HepG2 (cell line): Measurements from ENCODE around the gene EOGT. TPM values are rescaled to one million over a fixed set of nuclear protein-coding genes. Genes with fewer than 3 reads are reported as not detected.

ENCODE experiments used
- CENPT ChIP-seq: sonication (generic); formaldehyde crosslinking; IDR thresholded peaks from 2 replicates; pipeline ENCODE4 v1.8.0; 2022; ENCODE audit warnings: low read depth, mild to moderate bottlenecking, moderate library complexity, missing genetic modification reagents
- CENPX ChIP-seq: sonication (generic); formaldehyde crosslinking; IDR thresholded peaks from 2 replicates; pipeline ENCODE4 v1.9.0; 2021; ENCODE audit warnings: mild to moderate bottlenecking, missing genetic modification reagents, moderate library complexity
- GATAD1 ChIP-seq: IDR thresholded peaks from 2 replicates; pipeline ENCODE4 v1.6.1; 2016; ENCODE audit warnings: missing genetic modification reagents, missing compliant biosample characterization
- GZF1 ChIP-seq: sonication (generic); formaldehyde crosslinking; IDR thresholded peaks from 2 replicates; pipeline ENCODE4 v1.5.1; 2020; ENCODE audit warnings: mild to moderate bottlenecking, missing genetic modification reagents
- JUND ChIP-seq: sonication (generic); formaldehyde crosslinking; IDR thresholded peaks from 2 replicates; pipeline ENCODE4 v1.8.0; 2022; ENCODE audit warnings: mild to moderate bottlenecking, missing genetic modification reagents
- KLF11 ChIP-seq: IDR thresholded peaks from 2 replicates; pipeline ENCODE4 v1.6.1; 2016; ENCODE audit warnings: missing compliant biosample characterization
- MAZ ChIP-seq, 2 experiments: sonication (generic) in 1 of 2; formaldehyde crosslinking in 1 of 2; IDR thresholded peaks; 2 replicates each; pipeline versions ENCODE4 v1.5.0 to v1.6.1; 2012 to 2020; ENCODE audit warnings: low read depth in 2 of 2, mild to moderate bottlenecking in 2 of 2, borderline replicate concordance in 1 of 2, improper control_type of control experiment in 1 of 2, low read length in 1 of 2, missing genetic modification reagents in 1 of 2, moderate library complexity in 1 of 2
- NFIC ChIP-seq: IDR thresholded peaks from 2 replicates; pipeline ENCODE4 v1.6.1; 2012; ENCODE audit warnings: mild to moderate bottlenecking, low read length, inconsistent platforms
- RBFOX2 ChIP-seq: fragments of 200-400 bp; formaldehyde crosslinking; IDR thresholded peaks from 2 replicates; pipeline ENCODE4 v1.6.1; 2017; ENCODE audit warnings: low read depth, mild to moderate bottlenecking, low read length
- RELA ChIP-seq: sonication (generic); formaldehyde crosslinking; IDR thresholded peaks from 2 replicates; pipeline ENCODE4 v1.4.0; 2020; ENCODE audit warnings: missing genetic modification reagents
- SMAD1 ChIP-seq: sonication (generic); formaldehyde crosslinking; IDR thresholded peaks from 2 replicates; pipeline ENCODE4 v1.4.0; 2020; ENCODE audit warnings: missing genetic modification reagents, low read depth, mild to moderate bottlenecking, borderline replicate concordance
- TEAD2 ChIP-seq: sonication (generic); formaldehyde crosslinking; IDR thresholded peaks from 2 replicates; pipeline ENCODE4 v1.9.0; 2021; ENCODE audit warnings: missing genetic modification reagents
- TFDP1 ChIP-seq: IDR thresholded peaks from 2 replicates; pipeline ENCODE4 v1.6.1; 2016; ENCODE audit warnings: missing compliant biosample characterization, missing genetic modification reagents, borderline replicate concordance
- YY1 ChIP-seq: IDR thresholded peaks from 2 replicates; pipeline ENCODE4 v1.6.1; 2011; ENCODE audit warnings: low read length, low read depth, moderate library complexity, mild to moderate bottlenecking; ENCODE audit not compliant: insufficient read depth, insufficient replicate concordance
- ZBTB34 ChIP-seq: sonication (generic); formaldehyde crosslinking; IDR thresholded peaks from 2 replicates; pipeline ENCODE4 v1.8.0; 2022; ENCODE audit warnings: mild to moderate bottlenecking, missing genetic modification reagents
- ZBTB42 ChIP-seq: sonication (generic); formaldehyde crosslinking; IDR thresholded peaks from 2 replicates; pipeline ENCODE4 v1.5.0; 2020; ENCODE audit warnings: mild to moderate bottlenecking, missing genetic modification reagents
- ZC3H4 ChIP-seq: sonication (generic); formaldehyde crosslinking; IDR thresholded peaks from 2 replicates; pipeline ENCODE4 v1.4.0; 2020; ENCODE audit warnings: missing genetic modification reagents, borderline replicate concordance
- ZFP90 ChIP-seq: sonication (generic); formaldehyde crosslinking; IDR thresholded peaks from 2 replicates; pipeline ENCODE4 v1.8.0; 2022; ENCODE audit warnings: missing genetic modification reagents, mild to moderate bottlenecking, inconsistent platforms, borderline replicate concordance
- ZNF143 ChIP-seq: sonication (generic); formaldehyde crosslinking; IDR thresholded peaks from 2 replicates; pipeline ENCODE4 v1.4.0; 2020; ENCODE audit warnings: missing genetic modification reagents
- ZNF260 ChIP-seq: sonication (generic); formaldehyde crosslinking; IDR thresholded peaks from 2 replicates; pipeline ENCODE4 v1.4.0; 2020; ENCODE audit warnings: missing genetic modification reagents, low read depth, mild to moderate bottlenecking, borderline replicate concordance
- ZNF629 ChIP-seq: sonication (generic); formaldehyde crosslinking; conservative IDR thresholded peaks from 2 replicates; pipeline ENCODE4 v1.5.0; 2020; ENCODE audit warnings: missing genetic modification reagents
- polyA plus RNA-seq, 8 experiments: library from polyadenylated mRNA; depleted of rRNA in 3 of 8; stranded (reverse) in 7 of 8; unstranded in 1 of 8; fragments of >200 nt; fragmentation: Illumina TruSeq in 4 of 8; extraction: Trizol in 4 of 8; gene quantifications; 2 replicates each; pipeline versions ENCODE4 v1.2.1 to v1.2.3, GENCODE V29; 2011 to 2016; ENCODE audit warnings: low read depth in 4 of 8, missing spikeins in 1 of 8, mixed read lengths in 1 of 8; ENCODE audit not compliant: insufficient read depth in 1 of 8
- total RNA-seq, 5 experiments: library from RNA; depleted of rRNA; stranded (reverse); fragments of >200 nt; fragmentation: Illumina TruSeq; extraction: Trizol; gene quantifications; 2 replicates each; pipeline ENCODE4 v1.2.3, GENCODE V29; 2016; ENCODE audit warnings: low read depth in 1 of 5
- TF ChIP-seq, protein P1 (sequence below): sonication (generic); formaldehyde crosslinking; IDR thresholded peaks from 2 replicates; pipeline ENCODE4 v1.4.0; 2020; ENCODE audit warnings: missing genetic modification reagents
- TF ChIP-seq, protein P2 (sequence below): sonication (generic); formaldehyde crosslinking; IDR thresholded peaks from 2 replicates; pipeline ENCODE4 v1.4.0; 2020; ENCODE audit warnings: missing genetic modification reagents
- TF ChIP-seq, protein P3 (sequence below): sonication (generic); formaldehyde crosslinking; IDR thresholded peaks from 2 replicates; pipeline ENCODE4 v1.4.0; 2020; ENCODE audit warnings: mild to moderate bottlenecking, missing genetic modification reagents

The EOGT gene
- total and polyA plus RNA-seq, 2 of the 13 experiments (the other 11 are each of a cell fraction or from before 2014, with no cell fraction given), result 4.5 to 18.6 TPM

DNA sequence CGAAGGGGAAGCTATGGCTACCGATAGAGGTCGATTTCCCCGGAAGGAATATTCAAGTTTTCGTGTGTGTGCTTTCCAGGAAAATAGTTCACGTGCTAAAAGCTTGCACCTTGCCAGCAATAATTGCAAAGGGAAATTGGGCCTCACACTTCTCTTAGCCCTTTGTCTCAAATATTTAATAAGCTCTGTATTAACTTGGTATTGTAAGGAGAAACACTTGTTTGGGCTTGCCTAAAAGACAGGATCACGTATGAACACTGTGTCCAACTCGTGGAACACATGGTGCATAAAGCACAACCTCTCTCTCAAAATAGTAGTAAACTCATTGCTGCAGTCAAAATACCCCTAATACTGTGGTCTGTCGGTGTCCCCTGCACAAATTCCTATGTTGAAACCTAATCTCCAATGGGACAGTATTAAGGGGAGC is 39.0 kb upstream of the EOGT start (continued):
- TF ChIP-seq ZBTB34, result 0 out of 2 replicates have a peak, but pooled peaks have one; percentile 22
- TF ChIP-seq RBFOX2, result no peak
- no peak for TF ChIP-seq ZNF260 (CRISPR knock-in tag)
- no peak for TF ChIP-seq CENPT (CRISPR knock-in tag)
- no peak for TF ChIP-seq GZF1 (CRISPR knock-in tag)
- TF ChIP-seq, protein P1, sequence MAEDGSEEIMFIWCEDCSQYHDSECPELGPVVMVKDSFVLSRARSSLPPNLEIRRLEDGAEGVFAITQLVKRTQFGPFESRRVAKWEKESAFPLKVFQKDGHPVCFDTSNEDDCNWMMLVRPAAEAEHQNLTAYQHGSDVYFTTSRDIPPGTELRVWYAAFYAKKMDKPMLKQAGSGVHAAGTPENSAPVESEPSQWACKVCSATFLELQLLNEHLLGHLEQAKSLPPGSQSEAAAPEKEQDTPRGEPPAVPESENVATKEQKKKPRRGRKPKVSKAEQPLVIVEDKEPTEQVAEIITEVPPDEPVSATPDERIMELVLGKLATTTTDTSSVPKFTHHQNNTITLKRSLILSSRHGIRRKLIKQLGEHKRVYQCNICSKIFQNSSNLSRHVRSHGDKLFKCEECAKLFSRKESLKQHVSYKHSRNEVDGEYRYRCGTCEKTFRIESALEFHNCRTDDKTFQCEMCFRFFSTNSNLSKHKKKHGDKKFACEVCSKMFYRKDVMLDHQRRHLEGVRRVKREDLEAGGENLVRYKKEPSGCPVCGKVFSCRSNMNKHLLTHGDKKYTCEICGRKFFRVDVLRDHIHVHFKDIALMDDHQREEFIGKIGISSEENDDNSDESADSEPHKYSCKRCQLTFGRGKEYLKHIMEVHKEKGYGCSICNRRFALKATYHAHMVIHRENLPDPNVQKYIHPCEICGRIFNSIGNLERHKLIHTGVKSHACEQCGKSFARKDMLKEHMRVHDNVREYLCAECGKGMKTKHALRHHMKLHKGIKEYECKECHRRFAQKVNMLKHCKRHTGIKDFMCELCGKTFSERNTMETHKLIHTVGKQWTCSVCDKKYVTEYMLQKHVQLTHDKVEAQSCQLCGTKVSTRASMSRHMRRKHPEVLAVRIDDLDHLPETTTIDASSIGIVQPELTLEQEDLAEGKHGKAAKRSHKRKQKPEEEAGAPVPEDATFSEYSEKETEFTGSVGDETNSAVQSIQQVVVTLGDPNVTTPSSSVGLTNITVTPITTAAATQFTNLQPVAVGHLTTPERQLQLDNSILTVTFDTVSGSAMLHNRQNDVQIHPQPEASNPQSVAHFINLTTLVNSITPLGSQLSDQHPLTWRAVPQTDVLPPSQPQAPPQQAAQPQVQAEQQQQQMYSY, result no peak
- no peak for TF ChIP-seq YY1
- TF ChIP-seq, protein P2, sequence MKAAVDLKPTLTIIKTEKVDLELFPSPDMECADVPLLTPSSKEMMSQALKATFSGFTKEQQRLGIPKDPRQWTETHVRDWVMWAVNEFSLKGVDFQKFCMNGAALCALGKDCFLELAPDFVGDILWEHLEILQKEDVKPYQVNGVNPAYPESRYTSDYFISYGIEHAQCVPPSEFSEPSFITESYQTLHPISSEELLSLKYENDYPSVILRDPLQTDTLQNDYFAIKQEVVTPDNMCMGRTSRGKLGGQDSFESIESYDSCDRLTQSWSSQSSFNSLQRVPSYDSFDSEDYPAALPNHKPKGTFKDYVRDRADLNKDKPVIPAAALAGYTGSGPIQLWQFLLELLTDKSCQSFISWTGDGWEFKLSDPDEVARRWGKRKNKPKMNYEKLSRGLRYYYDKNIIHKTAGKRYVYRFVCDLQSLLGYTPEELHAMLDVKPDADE (CRISPR knock-in tag), result no peak
- no peak for TF ChIP-seq TEAD2
- no peak for TF ChIP-seq TFDP1
- TF ChIP-seq SMAD1, result no peak
- TF ChIP-seq GATAD1, result no peak
- no peak for TF ChIP-seq JUND (CRISPR knock-in tag)
- TF ChIP-seq ZFP90 (CRISPR knock-in tag), result no peak
- TF ChIP-seq KLF11 (CRISPR knock-in tag), result no peak
- TF ChIP-seq MAZ (IDR thresholded peaks at IDR 0.05; ENCODE audit: borderline replicate concordance, low read depth, low read length), result no peak
- TF ChIP-seq MAZ (CRISPR knock-in tag; IDR thresholded peaks at IDR 0.05; ENCODE audit: low read depth), result no peak
- no peak for TF ChIP-seq ZBTB42 (CRISPR knock-in tag)
- no peak for TF ChIP-seq ZNF143 (CRISPR knock-in tag)
- TF ChIP-seq, protein P3, sequence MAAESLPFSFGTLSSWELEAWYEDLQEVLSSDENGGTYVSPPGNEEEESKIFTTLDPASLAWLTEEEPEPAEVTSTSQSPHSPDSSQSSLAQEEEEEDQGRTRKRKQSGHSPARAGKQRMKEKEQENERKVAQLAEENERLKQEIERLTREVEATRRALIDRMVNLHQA (CRISPR knock-in tag), result no peak
- TF ChIP-seq RELA (CRISPR knock-in tag), result no peak
- no peak for TF ChIP-seq CENPX (CRISPR knock-in tag)
- no peak for TF ChIP-seq NFIC
- no peak for TF ChIP-seq ZC3H4 (CRISPR knock-in tag)
- no peak for TF ChIP-seq ZNF629 (CRISPR knock-in tag)
